A549 (cell line): ENCODE measurements around the gene LMO7. TPM values are rescaled to one million over a fixed set of nuclear protein-coding genes. Genes with fewer than 3 reads are reported as not detected.
A peak's percentile ranks its signal among the peaks of the same experiment; 100 is the strongest.
"Not testable (repeated sequence)": the region's sequence is repeated elsewhere in the genome, so short reads cannot be mapped to it uniquely, and the experiment has no call there.

Experiments used
- ATAC-seq, 2 experiments: fragments of 200-7000 bp in 1 of 2; fragments of >200 bp in 1 of 2; cut with Nextera tagmentation in 1 of 2; cut with Tn5 transposase in 1 of 2; 3 replicates each; pipeline versions ENCODE4 v1.8.0 to v1.9.1; 2018 to 2020; ENCODE audit warnings: mild to moderate bottlenecking in 1 of 2, moderate library complexity in 1 of 2
- CTCF ChIA-PET: fragments of 300-600 bp; sonication (Branson Sonifier 250); formaldehyde crosslinking; extraction: SDS; loops from one replicate; lab custom pipeline; 2021; ENCODE audit warnings: antibody characterized with exemption, inconsistent platforms; lab: Yijun Ruan, JAX
- POLR2A ChIA-PET: fragments of 350-600 bp; formaldehyde crosslinking; extraction: SDS; loops from one replicate; lab custom pipeline; 2021; ENCODE audit warnings: antibody characterized with exemption, inconsistent platforms; lab: Yijun Ruan, JAX
- DNase-seq, 2 experiments: peaks; one replicate each; pipeline versions ENCODE4 v3.0.0 to v3.0.0-alpha.2; 2011 to 2016; ENCODE audit warnings: low read depth in 1 of 2, low spot score in 1 of 2
- FAIRE-seq: peaks from 2 replicates; lab custom pipeline; 2011; peaks lifted over from hg19 to GRCh38; lab: Jason Lieb, UNC
- H3K27ac ChIP-seq, 2 experiments: fragments of >200 bp; sonication (Bioruptor Twin); formaldehyde crosslinking; 3 replicates each; pipeline ENCODE4 v1.5.1; 2016 to 2017
- H3K4me1 ChIP-seq: fragments of >200 bp; sonication (Bioruptor Twin); formaldehyde crosslinking; 3 replicates; pipeline ENCODE4 v1.6.1; 2016
- H3K4me2 ChIP-seq: fragments of >200 bp; sonication (Bioruptor Twin); formaldehyde crosslinking; 3 replicates; pipeline ENCODE4 v1.6.1; 2016
- H3K4me3 ChIP-seq: fragments of >200 bp; sonication (Bioruptor Twin); formaldehyde crosslinking; 3 replicates; pipeline ENCODE4 v1.5.1; 2016
- H3K9me3 ChIP-seq: fragments of >200 bp; sonication (Bioruptor Twin); formaldehyde crosslinking; 3 replicates; pipeline ENCODE4 v1.6.1; 2016
- BHLHE40 ChIP-seq: IDR thresholded peaks from 2 replicates; pipeline ENCODE4 v1.6.1; 2012; ENCODE audit warnings: low read depth, low read length, inconsistent platforms
- CBX2 ChIP-seq: fragments of 200-600 bp; sonication (generic); IDR thresholded peaks from 2 replicates; pipeline ENCODE4 v1.6.1; 2016; ENCODE audit warnings: low read depth, mild to moderate bottlenecking, borderline replicate concordance
- CEBPB ChIP-seq, 2 experiments: fragments of >200 bp in 1 of 2; sonication (Bioruptor Twin) in 1 of 2; formaldehyde crosslinking in 1 of 2; IDR thresholded peaks; 2 replicates each; pipeline ENCODE4 v1.6.1; 2012 to 2016
- ELK1 ChIP-seq: fragments of 150-350 bp; IDR thresholded peaks from 2 replicates; pipeline ENCODE4 v1.6.1; 2014; ENCODE audit warnings: low read depth, mild to moderate bottlenecking, low read length
- ESRRA ChIP-seq: fragments of 150-350 bp; IDR thresholded peaks from 2 replicates; pipeline ENCODE4 v1.6.1; 2014; ENCODE audit warnings: mild to moderate bottlenecking, low read length, borderline replicate concordance
- FOSL2 ChIP-seq, 2 experiments: fragments of 450-650 bp in 1 of 2; fragments of >200 bp in 1 of 2; sonication (Bioruptor Twin) in 1 of 2; formaldehyde crosslinking; IDR thresholded peaks; 2 replicates each; pipeline versions ENCODE4 v1.5.0 to v1.6.1; 2016 to 2020; ENCODE audit warnings: mild to moderate bottlenecking in 1 of 2, moderate library complexity in 1 of 2
- GATA3 ChIP-seq: IDR thresholded peaks from 2 replicates; pipeline ENCODE4 v1.6.1; 2012; ENCODE audit warnings: borderline replicate concordance
- HOXB5 ChIP-seq: fragments of 250-450 bp; sonication (Bioruptor Pico); IDR thresholded peaks from 2 replicates; pipeline ENCODE4 v1.5.0; 2020; ENCODE audit warnings: mild to moderate bottlenecking, moderate library complexity
- JUN ChIP-seq, 2 experiments: fragments of >200 bp; sonication (Bioruptor Twin); formaldehyde crosslinking; IDR thresholded peaks; 2 replicates in 1 of 2; 3 replicates in 1 of 2; pipeline ENCODE4 v1.6.1; 2016 to 2017
- KDM1A ChIP-seq: fragments of 200-600 bp; sonication (generic); IDR thresholded peaks from 2 replicates; pipeline ENCODE4 v1.6.1; 2016; ENCODE audit warnings: low read depth, mild to moderate bottlenecking
- MAX ChIP-seq: IDR thresholded peaks from 2 replicates; pipeline ENCODE4 v1.6.1; 2012
- MAZ ChIP-seq: fragments of 150-350 bp; IDR thresholded peaks from 2 replicates; pipeline ENCODE4 v1.6.1; 2014; ENCODE audit warnings: antibody characterized with exemption, low read depth, low read length, borderline replicate concordance
- RARB ChIP-seq: fragments of 250-450 bp; sonication (Bioruptor Pico); IDR thresholded peaks from 2 replicates; pipeline ENCODE4 v1.8.0; 2021; ENCODE audit warnings: mild to moderate bottlenecking, moderate library complexity
- RFX5 ChIP-seq: fragments of 450-650 bp; IDR thresholded peaks from 2 replicates; pipeline ENCODE4 v1.7.1; 2014; ENCODE audit warnings: antibody characterized with exemption, mild to moderate bottlenecking, moderate library complexity
- SMC3 ChIP-seq: fragments of >200 bp; sonication (Bioruptor Twin); formaldehyde crosslinking; IDR thresholded peaks from 3 replicates; pipeline ENCODE4 v1.6.1; 2018; ENCODE audit warnings: inconsistent platforms
- ZNF302 ChIP-seq: fragments of 250-450 bp; sonication (Bioruptor Pico); IDR thresholded peaks from 2 replicates; pipeline ENCODE4 v1.9.0; 2021; ENCODE audit warnings: inconsistent platforms, mild to moderate bottlenecking, moderate library complexity
- ZSCAN20 ChIP-seq: fragments of 250-450 bp; sonication (Bioruptor Pico); IDR thresholded peaks from 2 replicates; pipeline ENCODE4 v1.8.0; 2022; ENCODE audit warnings: mild to moderate bottlenecking, moderate library complexity
- WGBS: methylation state at CpG from one replicate; pipeline ENCODE4 v1.1.6; 2017; ENCODE audit errors: missing lambda C conversion rate; 5-methylcytosine and 5-hydroxymethylcytosine counted together
- polyA plus RNA-seq, 4 experiments: library from polyadenylated mRNA; depleted of rRNA in 3 of 4; stranded (reverse); fragments of >200 nt; fragmentation: RNase III in 1 of 4; extraction: RNeasy Plus Mini Kit Qiagen cat#74134 plus additional on column Dnase treatment in 1 of 4; gene quantifications; 2 replicates in 3 of 4; 3 replicates in 1 of 4; pipeline ENCODE4 v1.2.3, GENCODE V29; 2011 to 2017

LMO7 gene
- polyA plus RNA-seq, 2 of the 4 experiments (the other 2 are of a cell fraction) = 23.4 to 33.2 TPM

GRCh38 chr13:75790198-75790970, 154.3 kb downstream of the LMO7 start:
- Histone ChIP-seq H3K9me3 (no peaks in the 10 kb centered on the region), H3K4me2 (no peak overlapping the region), H3K4me1 (peaks cover 74% of the 10 kb centered on the region), H3K27ac (peak overlapping the region in 1 of 2 experiments; percentile 70; a peak in 2 of 6 replicates)
- DNase-seq (no peak), FAIRE-seq (no peak)
- 89% methylated on average over 4 of the region's 4 CpGs for WGBS
- no peak for TF ChIP-seq SMC3
- TF ChIP-seq BHLHE40 = no peak
- TF ChIP-seq ESRRA = no peak
- TF ChIP-seq CEBPB (IDR thresholded peaks at IDR 0.05) = no peak
- no peak for TF ChIP-seq CBX2
- no peak for TF ChIP-seq GATA3
- TF ChIP-seq JUN (IDR thresholded peaks at IDR 0.05) = no peak
- no peak for TF ChIP-seq MAZ
- TF ChIP-seq FOSL2 (IDR thresholded peaks at IDR 0.05) = no peak
- TF ChIP-seq FOSL2 (CRISPR knock-in tag; IDR thresholded peaks at IDR 0.05) = no peak
- TF ChIP-seq ZNF302 (CRISPR knock-in tag) = no peak
- no peak for TF ChIP-seq HOXB5 (CRISPR knock-in tag)
- no peak for TF ChIP-seq ZSCAN20 (CRISPR knock-in tag)
- no peak for TF ChIP-seq KDM1A
- TF ChIP-seq ELK1 = no peak
- TF ChIP-seq RFX5 = no peak
- TF ChIP-seq RARB (CRISPR knock-in tag) = no peak
- TF ChIP-seq, all 56 proteins: peak for 0
- ChIA-PET CTCF (interaction anchor here (1.2 to 5.7 kb wide), 2 partner anchors 95 to 103 kb away, joined by 3 to 21 read pairs; no protein-coding TSS in a partner anchor), POLR2A (no interaction called here)
- H3K4me3 ChIP-seq = no peak overlapping the region
- ATAC-seq = no peak

- H3K4me2 ChIP-seq = peak overlapping the region; percentile 74
- CTCF ChIA-PET = interaction anchor here (0.7 to 5.7 kb wide), 2 partner anchors 76 to 97 kb away, joined by 3 to 21 read pairs; no protein-coding TSS in a partner anchor
- H3K27ac ChIP-seq = peak overlapping the region; percentile 75 to 79
- DNase-seq (peak; percentile 23 to 67), ATAC-seq (peak; percentile 72 to 91; a peak in 5 of 6 replicates), FAIRE-seq (no peak)
- no peaks in the 10 kb centered on the region for H3K9me3 ChIP-seq
- TF ChIP-seq ELK1 (no peak), KDM1A (no peak), GATA3 (peak; percentile 58; the same call in 1 of the 2 replicates), MAX (peak; percentile 40; the same call in 1 of the 2 replicates)
- POLR2A ChIA-PET = no interaction called here
- H3K4me3 ChIP-seq = no peak overlapping the region
- WGBS = 5% methylated on average over 3 of the region's 3 CpGs
- peaks cover 63% of the 10 kb centered on the region for H3K4me1 ChIP-seq
Observed at GRCh38 chr13:75792526-75793187, 156.5 kb downstream of the LMO7 start.

GRCh38 chr13:75793188-75793567, 157.0 kb downstream of the LMO7 start:
- peak in 1 of 2 experiments; percentile 59; a peak in 2 of 4 replicates for TF ChIP-seq CEBPB (IDR thresholded peaks at IDR 0.05)
- DNase-seq, ATAC-seq, H3K9me3 ChIP-seq, H3K4me3 ChIP-seq, FAIRE-seq, POLR2A ChIA-PET: not testable (repeated sequence)
- Histone ChIP-seq H3K4me2 (peak overlapping the region; percentile 74), H3K4me1 (peaks cover 63% of the 10 kb centered on the region), H3K27ac (peak overlapping the region; percentile 75 to 79)
- CTCF ChIA-PET = interaction anchor here (5.7 kb wide), 1 partner anchor 97 kb away, joined by 21 read pairs; no protein-coding TSS in a partner anchor
- 34% methylated on average over 8 of the region's 9 CpGs for WGBS
